ENCODE results near the gene SESTD1. TPM values are rescaled to one million over a fixed set of nuclear protein-coding genes. Genes with fewer than 3 reads are reported as not detected.

SESTD1 gene
- total RNA-seq, 1 experiment from 2014 or later = 26.9 TPM

- Histone ChIP-seq H3K27ac (ENCODE audit: low read depth, low read length, poor library complexity, severe bottlenecking) (no peak overlapping the region), H3K4me3 (ENCODE audit: low read depth, low read length, poor library complexity, severe bottlenecking) (no peak overlapping the region), H3K36me3 (ENCODE audit: insufficient read depth, low read length, poor library complexity, severe bottlenecking) (no peaks in the 10 kb centered on the region), H3K27me3 (replicated peaks; ENCODE audit: insufficient read depth, low read depth, low read length, poor library complexity) (no peaks in the 10 kb centered on the region), H3K4me1 (ENCODE audit: insufficient read depth, low read length, poor library complexity, severe bottlenecking) (no peaks in the 10 kb centered on the region), H3K9me3 (ENCODE audit: low read depth, low read length, poor library complexity, severe bottlenecking) (no peaks in the 10 kb centered on the region)
- no peak for TF ChIP-seq CTCF (conservative IDR thresholded peaks at IDR 0.05; ENCODE audit: low read depth, low read length)
- TF ChIP-seq EZH2 (IDR thresholded peaks at IDR 0.05; ENCODE audit: borderline replicate concordance, low read depth, low read length, poor library complexity, severe bottlenecking) = no peak
- BruUV-seq (replicated peaks) = no TSS peak
- DNase-seq (ENCODE audit: low spot score) = no peak
- POLR2A ChIA-PET (ENCODE audit: low non-redundant PET) = no interaction called here
- CTCF ChIA-PET = no interaction called here
- intact Hi-C loops (cut with micrococcal nuclease; ENCODE audit: unreplicated experiment) = no loop called here
Measured at GRCh38 chr2:179124282-179124681, 140.3 kb downstream of the SESTD1 start.

GRCh38 chr2:179123272-179123662, 141.4 kb downstream of the SESTD1 start:
- no peak overlapping the region for H3K27ac ChIP-seq (ENCODE audit: low read depth, low read length, poor library complexity, severe bottlenecking)
- no peaks in the 10 kb centered on the region for H3K27me3 ChIP-seq (replicated peaks; ENCODE audit: insufficient read depth, low read depth, low read length, poor library complexity)
- no peaks in the 10 kb centered on the region for H3K36me3 ChIP-seq (ENCODE audit: insufficient read depth, low read length, poor library complexity, severe bottlenecking)
- TF ChIP-seq EZH2 (IDR thresholded peaks at IDR 0.05; ENCODE audit: borderline replicate concordance, low read depth, low read length, poor library complexity, severe bottlenecking) (no peak), CTCF (conservative IDR thresholded peaks at IDR 0.05; ENCODE audit: low read depth, low read length) (no peak)
- no peaks in the 10 kb centered on the region for H3K9me3 ChIP-seq (ENCODE audit: low read depth, low read length, poor library complexity, severe bottlenecking)
- no TSS peak for BruUV-seq (replicated peaks)
- no peak overlapping the region for H3K4me3 ChIP-seq (ENCODE audit: low read depth, low read length, poor library complexity, severe bottlenecking)
- no peak for DNase-seq (ENCODE audit: low spot score)
- intact Hi-C loops (cut with micrococcal nuclease; ENCODE audit: unreplicated experiment) = no loop called here
- no peaks in the 10 kb centered on the region for H3K4me1 ChIP-seq (ENCODE audit: insufficient read depth, low read length, poor library complexity, severe bottlenecking)
- ChIA-PET CTCF (no interaction called here), POLR2A (ENCODE audit: low non-redundant PET) (no interaction called here)

GRCh38 chr2:179107737-179108136, 156.9 kb downstream of the SESTD1 start:
- Histone ChIP-seq H3K36me3 (ENCODE audit: insufficient read depth, low read length, poor library complexity, severe bottlenecking) (no peaks in the 10 kb centered on the region), H3K27me3 (replicated peaks; ENCODE audit: insufficient read depth, low read depth, low read length, poor library complexity) (no peaks in the 10 kb centered on the region), H3K9me3 (ENCODE audit: low read depth, low read length, poor library complexity, severe bottlenecking) (no peaks in the 10 kb centered on the region), H3K4me3 (ENCODE audit: low read depth, low read length, poor library complexity, severe bottlenecking) (no peak overlapping the region), H3K27ac (ENCODE audit: low read depth, low read length, poor library complexity, severe bottlenecking) (no peak overlapping the region), H3K4me1 (ENCODE audit: insufficient read depth, low read length, poor library complexity, severe bottlenecking) (peaks cover 5% of the 10 kb centered on the region)
- DNase-seq (ENCODE audit: low spot score) = no peak
- no TSS peak for BruUV-seq (replicated peaks)
- POLR2A ChIA-PET (ENCODE audit: low non-redundant PET) = no interaction called here
- no peak for TF ChIP-seq EZH2 (IDR thresholded peaks at IDR 0.05; ENCODE audit: borderline replicate concordance, low read depth, low read length, poor library complexity, severe bottlenecking)
- TF ChIP-seq CTCF (conservative IDR thresholded peaks at IDR 0.05; ENCODE audit: low read depth, low read length) = no peak
- CTCF ChIA-PET = no interaction called here
- intact Hi-C loops (cut with micrococcal nuclease; ENCODE audit: unreplicated experiment) = no loop called here

All from A673 (cell line).